Subcutaneous adipose tissue (tissue), 4 donors: ENCODE results near the gene TIAM1. TPM values are rescaled to one million over a fixed set of nuclear protein-coding genes. Genes with fewer than 3 reads are reported as not detected.

Experiments used
- CTCF ChIP-seq: fragments of 450-650 bp; IDR thresholded peaks from one replicate; pipeline ENCODE4 v1.5.1; 2016; ENCODE audit warnings: low read depth, mild to moderate bottlenecking, control low read depth, antibody characterized with exemption, moderate library complexity
- total RNA-seq, 4 donors: library from RNA; depleted of rRNA; stranded (reverse); fragments of >200 nt; gene quantifications; one replicate each; pipeline ENCODE4 v1.1.0, GENCODE V29; 2016

TIAM1 gene
- total RNA-seq, 4 donors from 2014 or later = 5.1 to 27.4 (median 14.7) TPM

- TF ChIP-seq CTCF = no peak
Observed at GRCh38 chr21:31180256-31181081, 163.6 kb downstream of the TIAM1 start.

DNA sequence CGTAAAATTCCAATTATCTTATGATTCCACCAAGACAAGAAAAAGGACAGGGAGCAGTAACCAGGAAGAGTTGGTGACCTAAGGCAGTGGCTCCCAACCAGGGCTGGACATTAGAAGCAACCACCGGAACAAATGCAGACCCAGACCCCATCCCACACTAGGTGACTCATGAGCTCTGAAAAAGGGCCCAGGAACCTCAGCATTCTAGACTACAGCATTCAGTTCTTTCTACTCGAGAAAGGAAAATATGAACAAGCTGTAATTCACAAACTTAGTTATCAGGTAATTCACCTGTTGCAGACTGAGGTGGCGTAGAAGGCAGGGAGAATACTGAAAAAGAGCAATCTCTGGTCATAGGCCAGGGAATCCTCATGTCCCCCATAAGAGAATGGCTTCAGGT is 167.3 kb downstream of the TIAM1 start:
- no peak for TF ChIP-seq CTCF

DNA sequence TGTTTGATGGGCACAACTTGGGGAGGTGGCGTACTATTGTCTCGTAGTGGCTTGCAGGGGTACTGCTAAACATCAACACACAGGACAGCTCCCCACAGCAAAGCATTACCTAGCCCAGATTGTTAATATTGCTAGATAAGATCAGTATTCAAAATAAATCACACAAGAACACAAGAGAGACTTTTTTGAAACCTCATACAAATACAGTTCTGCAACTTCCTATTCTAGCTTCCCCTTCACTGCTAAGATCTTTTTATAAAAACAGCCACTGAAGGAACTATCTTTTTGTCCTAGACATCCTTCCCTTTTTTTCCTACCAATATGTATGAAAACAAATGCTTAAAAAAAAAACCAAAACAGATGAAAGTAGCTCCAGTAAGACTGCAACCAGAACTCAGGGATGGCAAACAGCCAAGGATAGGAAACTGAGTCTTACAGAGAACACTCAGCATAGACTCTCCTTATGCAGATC is 167.9 kb downstream of the TIAM1 start:
- TF ChIP-seq CTCF = no peak

- no peak for TF ChIP-seq CTCF
Observed at GRCh38 chr21:31173881-31174555, 170.0 kb downstream of the TIAM1 start.

DNA sequence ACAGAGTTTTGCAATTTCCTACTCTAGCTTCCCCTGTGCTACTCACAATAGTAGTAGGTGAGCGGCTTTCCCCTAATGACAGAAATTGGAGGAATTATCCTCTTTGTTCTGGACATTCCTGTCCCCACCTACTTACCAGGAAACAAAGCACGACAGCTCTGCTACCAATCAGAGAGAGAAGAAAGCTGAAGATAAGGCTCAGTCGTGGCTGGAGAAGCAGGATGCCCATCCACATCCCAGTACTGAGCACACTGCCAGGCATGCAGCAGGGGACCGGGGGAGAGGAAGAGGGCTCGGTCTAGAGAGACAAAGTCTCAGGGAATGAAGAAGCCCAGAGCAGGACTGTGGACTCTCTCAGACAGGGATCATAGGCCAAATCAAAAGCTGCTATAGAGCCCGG is 171.7 kb downstream of the TIAM1 start:
- no peak for TF ChIP-seq CTCF

DNA sequence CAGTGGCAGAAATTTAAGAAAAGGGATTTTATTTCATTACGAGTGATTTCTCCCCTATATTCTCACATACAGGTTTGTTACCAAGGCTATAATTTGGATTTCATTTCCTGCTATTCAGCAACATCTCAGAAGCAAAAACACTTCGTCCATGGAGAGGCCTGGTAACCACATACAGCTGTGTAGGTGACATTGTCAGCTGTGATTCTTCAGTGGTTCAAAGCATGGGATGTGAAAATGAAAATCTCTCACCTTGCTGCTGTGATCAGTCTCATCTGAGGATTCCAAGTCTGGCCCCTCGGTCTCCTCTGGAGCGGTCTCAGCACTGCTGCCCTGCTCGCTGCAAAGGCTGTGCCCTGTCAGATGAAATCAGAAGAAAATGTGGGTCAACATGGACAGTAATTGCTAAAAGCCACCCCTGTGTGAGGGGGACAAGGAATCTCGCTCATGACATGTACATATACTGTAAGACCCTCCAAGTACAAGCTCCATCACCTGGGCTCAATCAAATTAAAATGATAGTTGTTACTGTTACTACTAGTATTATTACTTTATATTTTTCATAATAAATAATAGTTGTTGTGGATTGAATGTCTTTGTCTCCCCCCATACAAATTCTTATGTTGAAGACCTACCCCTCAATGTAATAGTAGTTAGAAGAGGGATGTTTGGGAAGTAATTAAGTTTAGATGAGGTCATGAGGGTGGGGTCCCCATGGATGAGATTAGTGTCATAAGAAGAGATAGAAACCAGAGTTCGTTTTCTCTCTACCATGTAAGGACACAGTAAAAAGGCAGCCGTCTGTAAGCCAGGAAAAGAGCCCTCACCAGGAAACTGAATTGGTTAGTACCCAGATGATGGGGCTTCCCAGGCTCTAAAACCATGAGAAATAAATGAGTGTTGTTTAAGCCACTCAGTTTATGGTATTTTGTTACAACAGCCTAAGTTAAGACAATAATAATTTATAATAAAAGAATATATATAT is 179.1 kb downstream of the TIAM1 start:
- TF ChIP-seq CTCF = no peak
